ENCODE measurements around the gene ELMOD3. TPM values are rescaled to one million over a fixed set of nuclear protein-coding genes. Genes with fewer than 3 reads are reported as not detected.

The ELMOD3 gene
- total and polyA plus RNA-seq, 10 donors, result 14.4 to 38.0 (median 24.2) TPM

DNA sequence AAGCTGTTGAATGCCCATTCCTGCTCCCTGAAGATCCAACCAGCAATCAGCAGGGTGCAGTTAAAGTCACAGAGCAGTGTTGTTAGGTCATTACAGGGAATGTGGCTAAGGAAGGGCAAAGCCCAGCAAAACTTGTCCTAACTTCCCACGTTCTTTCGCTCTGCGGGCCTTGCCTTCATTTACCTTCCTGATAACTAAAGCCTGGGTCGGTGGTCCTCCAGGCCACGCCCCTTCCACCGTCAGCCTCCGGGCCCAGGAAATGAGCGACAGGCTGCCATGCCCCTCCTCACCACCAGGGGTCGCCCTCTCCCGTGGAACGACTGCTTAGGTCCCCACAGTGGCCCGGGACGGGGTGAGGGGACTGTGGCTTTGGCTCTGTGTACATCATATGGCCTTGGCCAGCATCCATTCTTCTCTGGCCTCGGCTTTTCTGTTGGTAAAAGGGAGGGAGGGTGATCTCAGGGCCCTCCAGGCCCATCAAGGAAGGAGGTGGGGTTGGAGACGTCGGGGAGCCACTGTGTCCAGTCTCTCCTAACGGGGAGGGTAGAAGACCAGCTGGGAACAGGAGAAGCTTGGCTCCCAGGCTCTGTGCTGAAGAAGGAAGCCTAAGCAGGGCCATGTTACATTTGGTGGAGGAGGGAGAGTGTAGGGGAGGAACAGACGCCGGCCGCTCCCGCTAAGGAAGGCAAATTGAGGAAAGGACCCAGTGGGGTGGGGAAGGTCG lies 66.1 kb downstream of the ELMOD3 start:
- peak; percentile 85 to 88 (median 85) for TF ChIP-seq POLR2AphosphoS5 (IDR thresholded peaks at IDR 0.05)
- TF ChIP-seq, protein P1, sequence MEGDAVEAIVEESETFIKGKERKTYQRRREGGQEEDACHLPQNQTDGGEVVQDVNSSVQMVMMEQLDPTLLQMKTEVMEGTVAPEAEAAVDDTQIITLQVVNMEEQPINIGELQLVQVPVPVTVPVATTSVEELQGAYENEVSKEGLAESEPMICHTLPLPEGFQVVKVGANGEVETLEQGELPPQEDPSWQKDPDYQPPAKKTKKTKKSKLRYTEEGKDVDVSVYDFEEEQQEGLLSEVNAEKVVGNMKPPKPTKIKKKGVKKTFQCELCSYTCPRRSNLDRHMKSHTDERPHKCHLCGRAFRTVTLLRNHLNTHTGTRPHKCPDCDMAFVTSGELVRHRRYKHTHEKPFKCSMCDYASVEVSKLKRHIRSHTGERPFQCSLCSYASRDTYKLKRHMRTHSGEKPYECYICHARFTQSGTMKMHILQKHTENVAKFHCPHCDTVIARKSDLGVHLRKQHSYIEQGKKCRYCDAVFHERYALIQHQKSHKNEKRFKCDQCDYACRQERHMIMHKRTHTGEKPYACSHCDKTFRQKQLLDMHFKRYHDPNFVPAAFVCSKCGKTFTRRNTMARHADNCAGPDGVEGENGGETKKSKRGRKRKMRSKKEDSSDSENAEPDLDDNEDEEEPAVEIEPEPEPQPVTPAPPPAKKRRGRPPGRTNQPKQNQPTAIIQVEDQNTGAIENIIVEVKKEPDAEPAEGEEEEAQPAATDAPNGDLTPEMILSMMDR (IDR thresholded peaks at IDR 0.05 in 8 of 11, conservative IDR thresholded peaks at IDR 0.05 in 3 of 11), result peak; percentile 99 to 100 (median 100)
- TF ChIP-seq POLR2A (IDR thresholded peaks at IDR 0.05), result no peak

DNA sequence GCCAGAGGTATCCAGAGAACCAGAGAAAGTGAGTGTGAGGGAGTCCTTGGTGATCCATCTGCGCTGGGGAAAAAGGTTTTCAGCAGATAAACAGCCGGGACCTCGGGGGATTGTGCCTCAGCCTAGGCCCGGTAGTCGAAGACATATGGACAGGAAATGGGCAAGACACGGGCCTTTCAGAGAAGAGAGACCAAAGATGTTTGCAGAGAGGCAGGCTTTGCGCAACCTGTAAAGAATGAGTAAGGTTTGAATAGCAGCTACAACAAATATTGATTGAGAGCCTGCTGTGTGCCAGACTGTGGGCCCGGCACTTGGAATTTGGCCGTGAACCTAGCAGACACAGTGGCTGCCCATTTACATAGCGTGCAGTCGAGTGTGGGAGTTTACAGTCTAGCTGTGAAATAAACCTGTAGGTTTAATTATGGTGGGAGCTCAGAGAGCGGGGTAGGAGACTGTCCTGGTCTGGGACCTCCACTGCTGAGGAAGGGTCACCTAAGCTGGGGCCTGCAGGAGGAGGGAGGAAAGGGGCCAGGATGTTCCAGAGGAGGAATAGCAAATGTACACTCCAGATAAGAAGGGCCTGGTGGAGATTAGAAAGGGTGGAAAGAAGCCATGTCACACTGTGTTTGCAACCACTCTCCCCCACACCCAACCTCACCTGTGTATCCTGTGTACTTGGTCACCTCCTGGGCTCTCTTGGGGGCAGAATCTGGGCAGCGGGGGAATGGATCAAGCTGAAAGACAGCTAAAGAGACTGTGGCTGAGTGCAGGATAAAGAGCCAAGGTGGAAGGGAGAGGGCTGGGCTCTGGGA lies 66.9 kb downstream of the ELMOD3 start:
- peak overlapping the region in 1 of 8 donors; percentile 54 for H3K4me3 ChIP-seq
- DNase-seq, result no peak
- intact Hi-C loops (cut with DNase I; ENCODE audit: low total_unique reads), result loop anchor here (2.0 kb wide), 1 partner anchor 129 kb away; no protein-coding TSS in a partner anchor
- TF ChIP-seq POLR2A (IDR thresholded peaks at IDR 0.05), result no peak
- no peak for TF ChIP-seq POLR2AphosphoS5 (IDR thresholded peaks at IDR 0.05)
- TF ChIP-seq, protein P1 (IDR thresholded peaks at IDR 0.05 in 8 of 11, conservative IDR thresholded peaks at IDR 0.05 in 3 of 11), result no peak
- peaks cover 21 to 45% (median 34%) of the 10 kb centered on the region in 6 donors for H3K4me1 ChIP-seq
- H3K9me3 ChIP-seq, result no peaks in the 10 kb centered on the region
- no peaks in the 10 kb centered on the region for H3K27me3 ChIP-seq (replicated peaks in 1 of 7)
- 57 to 73% (median 67%) methylated on average over 13 of the region's 13 CpGs for WGBS, 5 donors
- peak overlapping the region in 7 of 8 donors; percentile 18 to 99 (median 60) for H3K27ac ChIP-seq
- H3K36me3 ChIP-seq, result no peaks in the 10 kb centered on the region

More for the DNA sequence above, 66.1 kb downstream of the ELMOD3 start:
- H3K36me3 ChIP-seq, result no peaks in the 10 kb centered on the region
- DNase-seq, result peak; percentile 97
- 23 to 29% (median 25%) methylated on average over 22 of the region's 22 CpGs for WGBS, 5 donors
- intact Hi-C loops (cut with DNase I; ENCODE audit: low total_unique reads), result loop anchor here (2.0 kb wide), 1 partner anchor 130 kb away; no protein-coding TSS in a partner anchor
- peak overlapping the region in 2 of 8 donors; percentile 14 to 54 for H3K4me3 ChIP-seq
- H3K27me3 ChIP-seq (replicated peaks in 1 of 7), result no peaks in the 10 kb centered on the region
- H3K9me3 ChIP-seq, result no peaks in the 10 kb centered on the region
- H3K4me1 ChIP-seq, result peaks cover 21 to 52% (median 34%) of the 10 kb centered on the region in 6 donors
- H3K27ac ChIP-seq, result peak overlapping the region in 7 of 8 donors; percentile 18 to 99 (median 60)

DNA sequence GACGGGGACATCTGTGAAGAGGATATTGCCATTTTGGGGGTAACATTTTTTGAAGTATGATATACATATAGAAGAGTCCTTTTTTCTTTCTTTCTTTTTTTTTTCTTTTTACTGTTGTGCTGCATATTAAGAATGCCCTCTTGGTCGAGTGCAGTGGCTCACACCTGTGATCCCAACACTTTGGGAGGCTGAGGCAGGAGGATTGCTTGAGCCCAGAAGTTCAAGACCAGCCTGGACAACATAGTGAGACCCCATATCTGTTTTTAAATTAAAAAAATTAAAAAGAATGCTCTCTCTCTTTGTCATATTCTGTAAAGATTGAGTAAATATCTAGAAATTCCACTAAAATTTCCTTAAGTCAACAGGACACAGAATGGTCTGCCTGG lies 67.5 kb downstream of the ELMOD3 start:
- no peak for DNase-seq
- peaks cover 21 to 41% (median 33%) of the 10 kb centered on the region in 6 donors for H3K4me1 ChIP-seq
- no peaks in the 10 kb centered on the region for H3K36me3 ChIP-seq
- 82 to 93% (median 88%) methylated on average over 2 of the region's 2 CpGs for WGBS, 5 donors
- no peak overlapping the region for H3K27ac ChIP-seq
- no peak overlapping the region for H3K4me3 ChIP-seq
- no peaks in the 10 kb centered on the region for H3K27me3 ChIP-seq (replicated peaks in 1 of 7)
- no peaks in the 10 kb centered on the region for H3K9me3 ChIP-seq
- intact Hi-C loops (cut with DNase I; ENCODE audit: low total_unique reads), result no loop called here
- TF ChIP-seq POLR2A (IDR thresholded peaks at IDR 0.05) (no peak), POLR2AphosphoS5 (IDR thresholded peaks at IDR 0.05) (no peak)
- TF ChIP-seq, protein P1 (IDR thresholded peaks at IDR 0.05 in 8 of 11, conservative IDR thresholded peaks at IDR 0.05 in 3 of 11), result no peak
